Measurements from ENCODE around the gene PUM1. TPM values are rescaled to one million over a fixed set of nuclear protein-coding genes. Genes with fewer than 3 reads are reported as not detected.

The PUM1 gene
- polyA plus RNA-seq, 1 experiment = 71.3 TPM

DNA sequence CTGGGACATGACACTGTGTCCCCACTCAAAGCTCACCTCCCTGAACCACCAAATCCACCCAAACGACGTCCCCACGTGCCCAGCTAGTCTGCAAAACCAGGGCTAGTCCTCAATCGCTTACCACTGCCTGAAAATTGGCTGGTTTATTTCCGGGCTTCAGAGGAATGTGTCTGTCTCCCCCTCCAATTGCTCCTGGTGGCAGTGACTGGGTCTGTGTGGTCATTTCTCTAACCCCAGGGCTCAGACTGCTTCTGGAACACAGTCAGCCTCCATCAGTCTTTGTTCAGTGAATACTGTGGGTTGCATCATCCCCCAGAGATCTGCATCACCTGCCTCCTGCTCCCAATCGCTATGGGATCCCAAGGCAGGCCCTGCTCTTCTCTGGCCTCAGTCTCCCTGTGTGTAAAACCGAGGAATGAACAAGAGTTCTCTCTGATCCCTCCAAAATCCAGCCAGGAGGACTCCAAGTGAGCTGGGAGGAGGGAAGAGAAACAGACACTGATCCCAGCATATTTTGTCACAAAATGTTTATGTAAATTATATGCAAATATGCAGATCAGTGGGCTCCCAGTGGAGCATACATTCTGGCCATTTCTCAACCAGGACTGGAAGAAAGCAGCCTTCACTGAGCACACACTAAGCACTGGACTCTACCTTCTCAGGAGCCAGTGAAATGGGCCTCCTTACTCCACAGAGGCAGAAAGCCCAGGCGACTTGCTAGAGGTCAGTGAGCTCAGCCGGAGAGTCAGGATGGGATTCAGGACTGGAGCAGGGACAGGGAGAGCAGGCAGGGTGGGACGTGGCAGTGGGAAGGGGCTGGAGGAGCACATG is 177.8 kb downstream of the PUM1 start:
- no peaks in the 10 kb centered on the region for H3K9me3 ChIP-seq (ENCODE audit: control insufficient read depth, insufficient read depth, low read length)
- CTCF ChIA-PET = interaction anchor here (0.5 to 1.5 kb wide), 6 partner anchors 85 to 169 kb away, joined by 3 to 7 read pairs (median 3); no protein-coding TSS in a partner anchor
- POLR2A ChIA-PET = interaction anchor here (0.9 to 1.7 kb wide), 3 partner anchors 64 to 169 kb away, joined by 3 to 6 read pairs (median 3); no protein-coding TSS in a partner anchor
- TF ChIP-seq, protein P1, sequence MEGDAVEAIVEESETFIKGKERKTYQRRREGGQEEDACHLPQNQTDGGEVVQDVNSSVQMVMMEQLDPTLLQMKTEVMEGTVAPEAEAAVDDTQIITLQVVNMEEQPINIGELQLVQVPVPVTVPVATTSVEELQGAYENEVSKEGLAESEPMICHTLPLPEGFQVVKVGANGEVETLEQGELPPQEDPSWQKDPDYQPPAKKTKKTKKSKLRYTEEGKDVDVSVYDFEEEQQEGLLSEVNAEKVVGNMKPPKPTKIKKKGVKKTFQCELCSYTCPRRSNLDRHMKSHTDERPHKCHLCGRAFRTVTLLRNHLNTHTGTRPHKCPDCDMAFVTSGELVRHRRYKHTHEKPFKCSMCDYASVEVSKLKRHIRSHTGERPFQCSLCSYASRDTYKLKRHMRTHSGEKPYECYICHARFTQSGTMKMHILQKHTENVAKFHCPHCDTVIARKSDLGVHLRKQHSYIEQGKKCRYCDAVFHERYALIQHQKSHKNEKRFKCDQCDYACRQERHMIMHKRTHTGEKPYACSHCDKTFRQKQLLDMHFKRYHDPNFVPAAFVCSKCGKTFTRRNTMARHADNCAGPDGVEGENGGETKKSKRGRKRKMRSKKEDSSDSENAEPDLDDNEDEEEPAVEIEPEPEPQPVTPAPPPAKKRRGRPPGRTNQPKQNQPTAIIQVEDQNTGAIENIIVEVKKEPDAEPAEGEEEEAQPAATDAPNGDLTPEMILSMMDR (IDR thresholded peaks at IDR 0.05; ENCODE audit: low read depth, low read length) = no peak
- H3K27ac ChIP-seq (ENCODE audit: low read depth, low read length) = peak overlapping the region; percentile 96
- no peaks in the 10 kb centered on the region for H3K27me3 ChIP-seq (ENCODE audit: control insufficient read depth, insufficient read depth, low read length)
- peak; percentile 10 for DNase-seq (ENCODE audit: low read depth, low spot score)
- 0 out of 2 replicates have a peak overlapping the region, but pooled peaks have one; percentile 7 for H3K4me3 ChIP-seq (ENCODE audit: low read depth, low read length)

- Histone ChIP-seq H3K9me3 (ENCODE audit: control insufficient read depth, insufficient read depth, low read length) (no peaks in the 10 kb centered on the region), H3K27me3 (ENCODE audit: control insufficient read depth, insufficient read depth, low read length) (no peaks in the 10 kb centered on the region), H3K27ac (ENCODE audit: low read depth, low read length) (peak overlapping the region; percentile 96), H3K4me3 (ENCODE audit: low read depth, low read length) (no peak overlapping the region)
- ChIA-PET CTCF (interaction anchor here (0.6 to 1.5 kb wide), 5 partner anchors 10 to 107 kb away, joined by 3 to 7 read pairs (median 3); no protein-coding TSS in a partner anchor), POLR2A (interaction anchor here (1.7 kb wide), 1 partner anchor 79 kb away, joined by 6 read pairs; no protein-coding TSS in a partner anchor)
- DNase-seq (ENCODE audit: low read depth, low spot score) = no peak
- TF ChIP-seq, protein P1 (IDR thresholded peaks at IDR 0.05; ENCODE audit: low read depth, low read length) = no peak
These were observed 178.6 kb downstream of the PUM1 start for GRCh38 chr1:30886710-30887428.

GRCh38 chr1:30885570-30886522 is 179.7 kb downstream of the PUM1 start:
- Histone ChIP-seq H3K27ac (ENCODE audit: low read depth, low read length) (peak overlapping the region; percentile 11), H3K4me3 (ENCODE audit: low read depth, low read length) (no peak overlapping the region), H3K27me3 (ENCODE audit: control insufficient read depth, insufficient read depth, low read length) (no peaks in the 10 kb centered on the region), H3K9me3 (ENCODE audit: control insufficient read depth, insufficient read depth, low read length) (no peaks in the 10 kb centered on the region)
- no peak for DNase-seq (ENCODE audit: low read depth, low spot score)
- TF ChIP-seq, protein P1 (IDR thresholded peaks at IDR 0.05; ENCODE audit: low read depth, low read length) = no peak
- CTCF ChIA-PET = interaction anchor here (1.2 to 1.4 kb wide), 2 partner anchors 9 to 106 kb away, joined by 3 to 5 read pairs; no protein-coding TSS in a partner anchor
- POLR2A ChIA-PET = no interaction called here

GRCh38 chr1:30884723-30885122 is 180.8 kb downstream of the PUM1 start:
- Histone ChIP-seq H3K4me3 (ENCODE audit: low read depth, low read length) (no peak overlapping the region), H3K9me3 (ENCODE audit: control insufficient read depth, insufficient read depth, low read length) (no peaks in the 10 kb centered on the region), H3K27me3 (ENCODE audit: control insufficient read depth, insufficient read depth, low read length) (no peaks in the 10 kb centered on the region), H3K27ac (ENCODE audit: low read depth, low read length) (no peak overlapping the region)
- POLR2A ChIA-PET = no interaction called here
- DNase-seq (ENCODE audit: low read depth, low spot score) = no peak
- TF ChIP-seq, protein P1 (IDR thresholded peaks at IDR 0.05; ENCODE audit: low read depth, low read length) = no peak
- CTCF ChIA-PET = no interaction called here

Data from AG04450 (cell line).